NCI-H1105 (cell line): ENCODE results near the gene HS3ST1.

ENCODE experiments used
- DNase-seq: peaks from one replicate; lab custom pipeline; 2025; lab: John Stamatoyannopoulos, UW

HS3ST1 gene

DNA sequence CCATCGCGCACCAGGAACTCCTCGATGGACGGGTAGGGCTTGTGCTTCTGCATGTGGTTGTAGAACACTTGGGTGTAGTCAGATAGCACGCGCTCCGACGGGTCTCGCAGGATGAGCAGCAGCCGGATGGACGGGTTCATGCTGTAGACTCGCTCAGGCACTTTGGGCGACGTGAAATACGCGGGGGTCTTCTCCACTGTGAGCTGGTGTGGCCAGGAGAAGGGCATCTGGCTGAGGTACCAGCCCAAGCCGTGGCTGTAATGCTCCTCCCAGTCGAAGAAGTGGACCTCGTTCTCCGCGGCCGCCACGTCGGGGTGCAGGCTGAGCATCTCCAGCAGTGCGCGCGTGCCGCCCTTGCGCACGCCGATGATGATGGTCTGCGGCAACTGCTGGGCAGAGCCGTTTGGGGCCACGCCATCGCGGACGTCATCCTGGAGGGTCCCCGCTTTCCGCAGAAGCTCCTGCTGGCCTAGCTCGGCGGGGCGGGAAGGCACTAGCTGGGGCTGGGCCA lies 29.2 kb downstream of the HS3ST1 start:
- no peak for DNase-seq

DNA sequence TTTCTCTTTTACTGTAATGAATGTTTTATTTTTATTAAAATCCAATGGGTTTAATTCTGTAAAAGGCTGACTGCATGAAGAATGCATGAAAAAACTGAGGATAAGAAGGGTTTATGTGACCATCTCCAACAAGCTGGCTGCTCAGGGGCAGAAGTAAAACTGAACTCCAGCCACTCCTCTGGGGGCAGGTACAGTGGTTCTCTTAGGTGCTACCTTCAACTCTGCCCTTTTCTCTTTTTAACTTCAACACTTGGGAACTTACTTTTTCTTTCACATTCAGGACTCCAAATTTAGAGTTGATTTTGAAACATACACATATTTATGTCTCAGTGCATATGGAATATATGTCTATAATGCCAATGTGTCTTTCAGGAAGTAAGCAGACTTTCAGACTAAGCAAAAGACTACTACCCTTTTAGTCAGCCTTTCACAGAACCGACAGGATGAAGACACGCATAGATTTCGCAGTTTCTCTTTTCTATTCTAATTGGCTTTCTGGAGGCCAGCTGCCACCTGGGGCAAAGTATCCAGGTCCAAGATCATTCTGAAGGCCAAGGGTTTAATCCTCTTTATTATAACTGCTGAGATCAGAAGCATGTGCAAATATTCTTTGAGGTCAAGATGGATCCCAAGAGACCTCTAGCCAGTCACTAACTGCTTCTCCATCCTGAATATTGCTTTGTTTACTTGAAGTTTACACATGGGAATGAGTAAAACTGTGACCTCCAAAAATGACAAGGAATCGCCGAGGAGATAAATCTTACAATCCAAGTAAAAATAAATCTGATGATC lies 30.7 kb downstream of the HS3ST1 start:
- no peak for DNase-seq

DNA sequence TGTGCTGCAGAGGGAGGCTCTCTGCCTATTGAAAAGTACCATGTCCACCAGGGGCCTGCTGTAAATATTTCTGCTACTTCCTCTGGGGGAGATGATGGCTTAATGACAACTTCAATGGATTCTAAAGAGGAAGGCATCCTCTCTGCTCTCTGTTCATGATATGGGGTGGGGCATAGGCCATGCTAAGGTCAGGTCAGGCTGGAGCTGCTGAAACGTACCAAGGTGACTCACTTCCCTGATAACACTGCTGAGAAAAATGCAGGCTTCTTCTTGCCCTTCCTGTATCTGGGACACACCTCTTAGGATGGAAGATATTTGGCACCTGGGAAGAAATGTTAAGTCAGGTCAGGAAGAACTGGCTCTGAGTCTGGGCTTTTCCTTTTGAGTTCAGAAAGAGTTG lies 31.5 kb downstream of the HS3ST1 start:
- DNase-seq: no peak

DNA sequence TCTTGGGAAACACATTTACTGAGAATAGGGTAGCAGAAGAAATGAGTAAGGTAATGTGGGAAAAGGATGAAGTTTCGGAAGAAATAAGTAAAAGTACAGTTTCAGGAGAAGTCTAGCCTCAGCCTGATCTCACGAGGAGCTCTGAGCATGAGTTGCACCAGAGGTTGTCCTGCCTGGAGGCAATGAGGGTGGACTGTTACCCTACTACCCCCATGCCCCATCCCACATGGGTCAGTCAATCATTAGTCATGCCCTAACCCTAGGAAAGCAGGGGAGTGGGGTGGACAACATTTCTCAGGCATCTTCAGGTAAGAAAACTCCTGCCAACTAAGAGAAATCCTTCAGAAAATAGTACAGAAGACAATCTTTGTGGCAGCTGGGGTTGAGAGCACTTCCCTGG lies 35.1 kb downstream of the HS3ST1 start:
- DNase-seq: no peak

DNA sequence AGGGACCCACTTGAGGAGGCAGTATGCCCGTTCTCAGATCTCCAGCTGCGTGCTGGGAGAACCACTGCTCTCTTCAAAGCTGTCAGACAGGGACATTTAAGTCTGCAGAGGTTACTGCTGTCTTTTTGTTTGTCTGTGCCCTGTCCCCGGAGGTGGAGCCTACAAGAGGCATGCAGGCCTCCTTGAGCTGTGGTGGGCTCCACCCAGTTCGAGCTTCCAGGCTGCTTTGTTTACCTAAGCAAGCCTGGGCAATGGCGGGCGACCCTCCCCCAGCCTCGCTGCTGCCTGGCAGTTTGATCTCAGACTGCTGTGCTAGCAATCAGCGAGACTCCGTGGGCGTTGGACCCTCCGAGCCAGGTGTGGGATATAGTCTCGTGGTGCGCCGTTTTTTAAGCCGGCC lies 44.6 kb downstream of the HS3ST1 start:
- peak; percentile 42 for DNase-seq

DNA sequence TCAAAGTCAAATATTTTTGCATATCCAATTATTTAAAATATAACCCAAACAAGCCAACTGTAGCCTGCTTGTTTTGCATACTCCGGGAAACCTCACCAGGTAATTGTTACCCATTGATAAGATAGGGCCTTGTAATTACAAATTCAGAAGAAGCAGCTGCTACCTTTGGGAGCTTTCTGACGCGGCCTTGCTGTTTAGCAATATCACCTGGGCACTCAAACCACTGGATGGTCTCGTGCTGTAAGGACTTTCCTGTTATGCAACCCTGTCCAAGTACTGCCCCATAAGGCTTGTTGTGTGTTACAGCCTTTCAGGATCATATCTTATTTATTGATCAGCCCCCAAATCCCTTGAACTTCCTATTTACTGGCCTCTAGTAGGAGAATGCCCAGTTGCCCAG lies 52.1 kb downstream of the HS3ST1 start:
- no peak for DNase-seq

DNA sequence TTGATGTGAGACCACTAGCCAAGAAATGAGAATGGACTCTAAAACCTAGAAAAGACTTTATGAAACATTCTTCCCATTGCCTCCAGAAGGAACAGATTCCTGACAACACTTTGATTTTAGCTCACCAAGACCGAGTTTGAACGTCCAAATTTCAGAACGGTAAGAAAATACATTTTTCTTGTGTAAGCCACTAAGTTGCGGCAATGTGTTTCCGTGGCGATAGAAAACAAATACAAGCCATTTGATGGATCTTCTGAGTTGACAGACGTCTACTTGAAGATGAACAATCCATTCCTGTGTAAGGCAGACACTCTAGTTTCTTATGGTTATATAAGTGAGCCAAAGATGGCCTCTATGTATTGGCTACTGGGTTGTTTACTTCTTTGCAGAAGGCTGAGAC lies 52.5 kb downstream of the HS3ST1 start:
- DNase-seq: no peak

DNA sequence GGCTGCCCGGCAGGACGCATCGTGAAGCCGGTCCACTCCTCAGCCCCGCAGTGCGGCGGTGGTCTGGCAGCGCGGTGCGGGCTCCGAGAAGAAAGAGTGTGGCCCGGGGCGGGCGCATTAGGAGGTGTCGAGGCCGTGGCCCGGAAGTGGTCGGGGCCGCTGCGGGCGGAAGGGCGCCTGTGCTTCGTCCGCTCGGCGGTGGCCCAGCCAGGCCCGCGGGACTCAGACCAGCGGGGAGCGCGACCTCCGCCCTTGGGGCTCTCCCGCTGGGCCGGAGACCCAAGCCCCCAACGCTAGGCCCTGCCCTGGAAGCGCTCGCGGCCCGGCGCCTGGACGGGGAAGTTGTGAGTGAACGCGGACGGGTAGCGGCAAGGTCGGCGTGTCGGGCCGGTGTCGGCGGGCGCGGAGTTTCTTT lies 60.0 kb downstream of the HS3ST1 start:
- no peak for DNase-seq

DNA sequence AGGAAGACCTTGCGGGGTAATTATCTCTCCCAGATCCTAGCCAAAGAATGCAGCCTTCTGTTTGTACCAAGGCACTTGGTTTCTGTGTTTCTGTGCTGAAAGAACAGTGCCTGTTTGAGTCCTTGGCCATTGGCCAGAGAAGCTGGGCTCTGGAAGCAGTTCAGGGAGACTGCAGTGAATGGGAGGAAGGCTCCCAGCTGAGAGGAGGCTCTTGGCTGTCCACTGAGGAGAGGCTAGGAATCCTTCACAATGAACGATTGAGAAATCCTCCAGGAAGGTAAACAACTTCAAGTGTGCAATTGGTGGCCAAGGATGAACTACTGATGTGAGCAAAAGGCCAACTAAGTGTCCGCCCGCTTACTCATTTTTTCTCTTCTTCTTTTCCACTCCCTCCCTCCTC lies 61.3 kb downstream of the HS3ST1 start:
- peak; percentile 17 for DNase-seq

DNA sequence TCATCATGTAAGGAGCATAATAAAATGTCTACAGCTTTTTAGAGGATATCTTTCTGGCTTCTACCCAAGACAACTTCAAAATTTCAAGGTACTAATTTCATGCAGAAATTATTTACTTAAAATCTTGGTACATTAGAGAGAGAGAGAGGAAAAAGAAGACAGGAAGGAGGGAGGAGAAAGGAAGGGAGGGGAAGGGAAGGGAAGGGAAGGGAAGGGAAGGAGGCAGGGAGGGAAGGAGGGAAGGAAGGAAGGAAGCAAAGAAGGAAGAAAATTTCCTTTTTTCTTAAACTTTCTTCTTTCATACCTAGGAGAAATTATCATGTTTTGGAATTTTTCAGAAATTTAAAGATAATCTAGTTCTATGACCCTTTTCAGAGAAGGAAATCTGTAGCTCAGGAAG lies 61.8 kb downstream of the HS3ST1 start:
- DNase-seq: no peak

DNA sequence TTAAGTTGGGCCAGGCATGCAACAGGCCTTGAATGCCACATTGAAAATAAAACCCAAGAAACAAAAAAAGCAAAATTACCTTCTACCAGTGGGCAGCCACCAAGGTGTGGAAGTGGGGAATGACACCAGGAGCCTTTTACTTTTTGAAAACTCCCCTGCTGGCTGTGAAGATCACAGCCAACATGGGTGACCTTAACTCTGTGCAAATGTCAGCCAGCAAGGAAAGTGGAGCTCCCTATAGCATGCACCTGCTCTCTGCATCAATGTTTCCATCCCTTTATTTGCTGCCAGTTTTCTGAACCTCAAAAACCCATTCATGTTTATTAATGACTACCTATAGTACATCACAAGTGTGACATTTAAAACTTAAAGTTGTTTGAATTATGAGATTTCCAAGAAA lies 63.7 kb downstream of the HS3ST1 start:
- DNase-seq: no peak

DNA sequence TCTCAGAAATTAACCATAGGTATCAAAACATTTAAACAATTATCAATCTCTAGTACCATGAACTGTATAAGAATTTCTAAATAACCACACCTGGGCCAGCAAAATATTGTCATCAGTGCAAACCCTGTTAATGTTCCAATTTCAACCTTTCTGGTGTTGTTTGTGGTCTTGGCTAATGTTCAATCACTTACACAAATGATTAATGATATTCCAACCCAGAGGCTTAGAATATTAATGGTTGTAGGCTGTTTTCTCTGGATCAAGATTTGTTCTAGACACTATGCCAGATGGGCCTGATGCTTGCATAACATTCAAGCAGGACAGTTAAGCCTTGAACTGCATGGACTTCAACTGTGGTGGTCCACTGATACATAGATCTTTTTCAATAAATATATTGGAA lies 69.1 kb downstream of the HS3ST1 start:
- no peak for DNase-seq

DNA sequence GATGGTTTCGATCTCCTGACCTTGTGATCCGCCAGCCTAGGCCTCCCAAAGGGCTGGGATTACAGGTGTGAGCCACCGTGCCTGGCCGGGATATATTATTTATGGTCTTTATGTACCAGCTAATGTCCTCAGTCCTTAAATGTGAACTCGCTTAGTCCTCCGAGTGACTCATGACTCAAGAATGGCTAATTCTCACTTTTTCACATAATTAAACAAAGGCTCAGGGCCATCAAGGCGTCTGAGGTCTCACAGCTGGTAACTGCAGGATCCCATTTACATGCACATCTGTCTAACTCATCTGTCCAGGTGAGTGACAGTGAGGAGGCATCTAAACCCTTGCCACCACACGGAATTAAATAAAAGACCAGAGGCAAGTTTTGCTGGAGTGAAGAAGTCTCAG lies 73.5 kb downstream of the HS3ST1 start:
- no peak for DNase-seq

DNA sequence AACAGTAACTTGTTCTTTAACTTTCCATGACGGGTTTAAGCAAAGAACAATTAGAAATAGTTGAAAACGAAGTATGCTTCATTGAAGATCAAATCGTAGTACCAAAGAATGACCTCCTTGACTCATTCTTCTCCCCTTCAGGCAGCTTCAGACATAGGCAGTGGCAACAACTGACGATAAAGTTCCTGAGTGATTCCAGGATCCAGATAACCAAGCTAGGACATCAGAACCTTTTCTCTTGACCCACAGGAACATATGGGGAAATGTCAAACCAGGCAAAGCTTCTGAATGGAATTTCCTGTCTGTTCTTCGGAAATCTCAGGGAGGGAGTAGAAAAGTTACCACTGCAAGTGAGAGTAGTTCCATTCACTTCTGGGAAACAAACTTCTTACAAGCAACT lies 74.2 kb downstream of the HS3ST1 start:
- DNase-seq: no peak

DNA sequence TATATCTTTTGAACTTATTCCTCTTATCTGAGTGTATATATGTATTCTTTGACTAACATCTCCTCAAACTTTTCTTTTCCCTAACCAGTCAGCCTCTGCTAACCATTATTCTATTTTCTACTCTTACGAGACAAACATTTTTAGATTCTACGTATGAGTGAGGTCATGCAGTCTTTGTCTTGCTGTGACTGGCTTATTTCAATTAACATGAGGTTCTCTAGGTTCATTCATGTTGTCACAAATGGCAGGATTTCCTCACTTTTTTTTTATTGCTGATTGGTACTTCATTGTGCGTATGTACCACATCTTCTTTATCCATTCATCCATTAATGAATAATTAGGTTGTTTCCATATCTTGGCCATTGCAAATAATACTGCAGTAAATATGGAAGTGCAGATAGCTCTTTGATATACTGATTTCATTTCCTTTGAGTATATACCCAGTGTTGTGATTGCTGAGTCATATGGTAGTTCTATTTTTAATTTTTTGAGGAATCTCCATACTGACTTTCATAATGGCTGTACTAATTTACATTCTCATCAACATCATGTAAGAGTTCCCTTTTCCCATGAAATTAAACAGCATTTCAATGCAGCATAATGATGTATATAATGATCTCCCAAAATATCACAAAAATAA lies 80.1 kb downstream of the HS3ST1 start:
- DNase-seq: no peak

DNA sequence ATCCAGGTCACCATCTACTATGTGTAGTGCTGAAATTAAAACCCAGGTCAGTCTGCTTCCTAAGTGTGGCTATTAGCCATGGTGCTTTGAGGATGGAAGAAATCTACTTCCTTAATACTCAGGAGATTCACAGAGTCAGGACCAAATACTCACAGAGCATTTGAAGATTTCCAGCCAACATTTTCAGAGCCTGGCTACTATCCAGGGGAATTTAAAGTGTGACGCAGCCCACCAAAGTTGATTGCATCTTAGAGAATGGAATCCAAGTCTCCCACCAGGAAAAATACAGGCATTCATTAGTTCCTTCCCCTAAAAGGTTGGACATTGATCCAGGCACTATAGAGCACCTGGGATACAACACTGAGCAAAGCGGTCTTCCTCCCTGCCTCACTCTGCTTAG lies 83.8 kb downstream of the HS3ST1 start:
- DNase-seq: no peak

DNA sequence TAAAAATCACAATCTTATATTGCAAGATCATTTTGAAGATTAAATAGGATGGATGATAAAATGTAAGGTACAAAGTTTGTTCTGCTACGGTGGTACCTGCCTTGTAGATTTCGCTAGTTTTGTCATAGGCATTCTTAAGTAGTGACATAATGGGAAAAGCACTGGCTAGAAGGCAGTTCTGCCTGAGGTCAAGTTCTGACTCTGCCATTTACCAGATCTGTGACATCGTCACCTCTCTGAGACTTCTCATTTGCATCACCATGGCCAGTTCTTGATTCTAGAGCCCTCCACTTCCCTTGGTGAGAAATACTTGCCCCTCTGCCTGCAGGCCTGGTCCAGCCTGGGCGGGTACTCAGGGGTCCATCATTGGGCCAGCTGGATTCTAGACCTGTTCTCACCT lies 85.2 kb downstream of the HS3ST1 start:
- DNase-seq: no peak
